GM21529 (cell line): Measurements from ENCODE around the gene DDC.
"Not testable (repeated sequence)": the region's sequence is repeated elsewhere in the genome, so short reads cannot be mapped to it uniquely, and the experiment has no call there.

Experiments
- ATAC-seq: cut with Tn5 transposase; IDR thresholded peaks from one replicate; pipeline ENCODE4 v1.9.1; 2021; ENCODE audit not compliant: unreplicated experiment

Gene DDC

GRCh38 chr7:50590535-50590934 lies 25.3 kb upstream of the DDC start:
- no peak for ATAC-seq

GRCh38 chr7:50589364-50589763 lies 24.2 kb upstream of the DDC start:
- ATAC-seq: no peak

- no peak for ATAC-seq
Observed at GRCh38 chr7:50588937-50589336, 23.7 kb upstream of the DDC start.

GRCh38 chr7:50587737-50588136 lies 22.5 kb upstream of the DDC start:
- ATAC-seq: no peak

DNA sequence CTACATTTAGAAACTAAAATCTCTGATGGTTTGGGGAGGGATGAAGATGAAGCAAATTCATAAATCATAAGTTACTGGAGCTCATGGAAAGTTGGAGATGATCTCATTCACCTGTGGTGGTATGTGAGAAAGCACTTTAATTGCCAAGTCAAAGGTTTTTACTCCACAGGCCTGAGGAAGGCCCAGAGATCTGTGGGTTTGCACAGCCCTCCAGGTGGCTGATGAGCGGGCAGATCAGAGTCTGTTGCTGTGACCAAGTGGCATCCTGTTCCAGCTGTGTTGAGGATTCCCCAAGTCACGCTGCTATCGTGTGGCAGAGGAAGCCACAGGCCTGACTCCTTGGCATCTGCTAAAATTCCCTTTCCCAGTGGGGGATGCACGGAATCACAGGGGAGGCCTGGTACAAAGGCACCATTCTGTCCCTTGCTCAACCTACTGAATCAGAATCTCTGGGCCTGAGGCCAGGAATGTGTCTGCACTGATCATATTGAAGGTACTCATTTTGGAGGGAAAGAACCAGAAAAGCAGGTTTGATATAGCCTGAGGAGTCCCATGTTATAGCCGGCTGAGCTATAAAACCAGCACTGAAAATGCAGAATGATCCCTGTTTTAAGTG lies 19.7 kb upstream of the DDC start:
- ATAC-seq: no peak

DNA sequence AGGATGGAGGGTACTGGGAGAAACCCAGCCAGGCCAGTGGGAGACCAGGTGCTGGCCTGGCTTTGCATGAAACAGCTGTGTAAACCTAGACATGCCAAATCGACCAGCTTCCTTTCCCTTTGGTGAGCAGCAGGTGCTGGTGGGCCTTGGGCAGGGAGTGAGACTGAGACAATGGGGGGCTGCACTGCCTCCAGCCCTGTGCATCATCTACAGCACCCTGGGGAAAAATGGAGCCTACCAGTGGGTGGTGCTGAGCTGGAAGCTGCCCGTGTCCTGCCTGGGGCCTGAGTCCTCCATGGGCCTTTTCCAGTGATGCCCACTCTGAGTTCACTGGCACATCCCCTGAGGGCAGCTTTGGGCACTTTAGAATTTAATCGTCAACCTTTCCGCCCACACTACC lies 19.2 kb upstream of the DDC start:
- no peak for ATAC-seq

DNA sequence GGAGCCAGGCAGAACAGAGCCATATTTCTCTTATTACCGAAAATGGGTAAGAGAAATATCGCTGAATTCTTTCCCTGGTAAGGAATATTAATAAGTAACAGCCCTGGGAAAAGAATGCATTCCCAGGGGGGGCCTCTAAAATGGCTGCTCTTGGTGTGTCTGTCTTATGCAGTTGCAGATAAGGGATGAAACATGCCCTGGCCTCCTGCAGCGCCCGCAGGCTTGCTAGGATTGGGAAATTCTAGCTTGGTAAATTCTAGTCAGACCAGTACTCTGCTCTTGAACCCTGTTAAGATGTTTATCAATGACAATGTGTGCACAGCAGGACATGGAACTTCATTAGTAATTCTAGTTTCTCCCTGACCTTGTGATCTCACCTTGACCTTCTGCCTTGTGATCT lies 18.1 kb upstream of the DDC start:
- ATAC-seq: not testable (repeated sequence)

DNA sequence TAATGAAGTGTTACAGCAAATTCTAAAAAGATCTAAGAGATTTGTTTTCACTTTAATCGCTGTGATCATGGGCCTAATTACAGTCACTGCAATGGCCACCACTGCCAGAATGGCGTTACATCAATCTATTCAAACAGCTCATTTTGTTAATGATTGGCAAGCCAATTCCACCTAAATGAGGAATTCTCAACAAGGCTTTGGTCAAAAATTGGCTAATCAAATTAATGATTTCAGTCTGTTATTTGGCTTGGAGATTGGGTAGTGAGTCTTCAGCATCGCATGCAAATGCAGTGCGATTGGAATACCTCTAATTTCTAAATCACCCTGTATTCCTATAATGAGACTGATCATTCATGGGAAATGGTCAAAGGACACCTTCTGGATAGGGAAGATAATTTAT lies 17.1 kb upstream of the DDC start:
- not testable (repeated sequence) for ATAC-seq

DNA sequence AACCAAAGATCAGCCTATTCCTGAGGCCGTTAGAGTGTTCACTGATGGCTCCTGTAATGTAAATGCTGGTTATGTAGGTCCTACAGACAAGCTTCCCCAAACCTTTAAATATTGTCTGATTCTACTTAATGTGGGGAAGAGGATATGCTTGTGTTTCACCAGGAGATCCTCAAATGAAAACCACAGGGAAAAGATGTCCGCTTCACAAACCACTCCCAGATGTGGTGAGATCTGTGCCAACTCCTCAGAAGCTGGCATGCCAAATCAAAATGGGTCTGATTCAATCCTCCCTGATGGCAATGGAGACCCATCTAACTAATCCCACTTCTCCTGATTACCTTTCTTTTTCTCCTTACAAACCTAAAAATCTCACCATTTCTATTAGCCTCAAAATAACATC lies 15.5 kb upstream of the DDC start:
- ATAC-seq: not testable (repeated sequence)

DNA sequence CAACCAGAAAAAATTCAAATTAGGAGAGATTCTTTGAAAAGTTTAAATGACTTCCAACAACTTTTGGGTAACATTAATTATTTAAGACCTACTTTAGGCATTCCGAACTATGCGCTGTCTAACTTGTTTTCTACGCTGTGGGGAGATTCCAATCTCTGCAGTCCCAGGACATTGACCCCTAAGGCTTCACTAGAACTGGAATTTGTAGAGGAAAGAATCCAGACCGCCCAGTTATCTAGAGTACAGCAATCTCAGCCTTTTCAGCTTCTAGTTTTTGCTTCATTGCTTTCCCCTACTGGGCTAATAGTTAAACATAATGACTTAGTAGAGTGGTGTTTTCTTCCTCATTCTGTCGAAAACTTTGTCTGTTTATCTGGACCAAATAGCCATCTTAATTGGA lies 14.9 kb upstream of the DDC start:
- no peak for ATAC-seq

DNA sequence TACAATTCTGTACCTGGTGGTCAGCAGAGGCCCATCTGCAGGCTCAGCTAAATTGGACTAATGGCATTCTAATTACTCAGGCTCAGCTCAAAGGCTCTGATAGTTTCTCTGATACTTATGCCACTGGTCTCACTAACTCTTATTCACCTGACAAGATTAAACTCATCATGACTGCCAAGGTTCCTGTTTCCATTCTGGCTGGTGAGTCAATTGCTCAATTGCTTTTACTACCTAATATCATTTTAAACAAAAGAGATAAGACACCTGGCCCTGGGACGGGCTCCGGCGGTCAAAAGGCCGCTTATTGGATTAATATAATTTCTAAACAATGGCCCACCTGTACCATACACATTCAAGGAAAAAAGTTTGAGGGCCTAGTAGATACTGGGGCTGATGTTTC lies 12.9 kb upstream of the DDC start:
- ATAC-seq: not testable (repeated sequence)

DNA sequence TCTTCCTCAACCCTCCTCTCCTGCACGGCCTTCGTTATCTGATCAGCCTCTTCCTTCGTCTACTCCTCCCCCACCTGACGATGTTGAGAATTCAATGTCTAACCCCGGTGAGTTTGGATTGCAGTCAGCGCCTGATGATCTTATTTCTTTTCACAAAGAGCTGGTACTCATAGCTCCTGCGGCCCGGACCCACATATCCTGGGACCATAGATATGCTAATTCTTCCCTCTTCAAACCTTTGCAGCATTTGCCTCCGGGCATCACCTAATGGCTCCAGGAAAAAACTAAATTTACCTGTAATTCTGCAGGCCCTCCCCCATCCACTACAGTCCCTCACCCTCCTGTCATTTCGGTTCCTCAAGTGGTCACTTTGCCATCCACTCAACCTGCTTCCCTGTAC lies 12.4 kb upstream of the DDC start:
- ATAC-seq: no peak

- not testable (repeated sequence) for ATAC-seq
Observed at GRCh38 chr7:50576388-50576787, 11.2 kb upstream of the DDC start.

DNA sequence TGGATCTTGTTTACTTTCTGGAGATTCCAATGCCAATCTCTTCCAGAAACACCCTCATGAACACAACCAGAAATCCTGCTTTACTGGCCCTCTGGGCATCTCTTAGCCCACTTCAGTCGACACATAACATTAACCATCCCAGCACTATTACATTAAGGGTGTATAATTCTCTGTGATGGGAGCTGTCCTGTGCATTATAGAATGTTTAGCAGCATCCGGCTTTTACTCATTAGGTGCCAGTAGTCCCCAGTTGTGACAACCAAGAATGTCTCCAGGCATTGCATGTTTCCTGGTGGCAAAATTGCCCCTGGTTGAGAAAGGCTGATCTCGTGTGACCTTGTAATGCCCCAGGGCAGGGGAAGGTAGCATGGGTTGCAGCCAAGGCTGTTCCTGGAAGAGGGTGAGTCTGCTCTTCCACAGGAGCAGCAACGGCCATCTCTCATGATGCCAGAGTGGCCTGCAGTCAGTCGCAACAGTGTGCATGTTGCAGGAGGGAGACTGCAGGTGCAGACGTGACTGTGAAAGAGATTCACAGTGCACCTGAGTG lies 2.6 kb upstream of the DDC start:
- ATAC-seq: no peak

DNA sequence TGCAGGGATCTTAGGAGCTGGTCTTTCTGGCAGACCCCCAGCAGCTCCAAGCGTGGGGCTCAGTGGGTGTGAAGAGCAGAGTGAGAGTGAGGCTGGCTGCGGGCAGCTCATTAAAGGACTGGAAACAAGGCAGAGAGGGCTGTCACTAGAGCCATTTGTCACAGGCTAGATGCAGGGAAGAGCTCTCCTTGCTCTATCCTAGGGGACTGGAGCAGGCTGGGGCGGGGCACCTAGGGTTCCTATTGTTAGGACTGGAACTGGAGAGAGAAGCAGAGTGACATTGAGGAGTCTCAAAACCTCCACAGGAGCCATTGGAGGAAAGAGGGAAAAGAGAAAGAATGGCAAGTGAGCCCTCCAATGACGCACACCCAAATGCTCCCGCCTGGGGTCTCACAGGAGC lies 772 bp upstream of the DDC start:
- no peak for ATAC-seq

- ATAC-seq: no peak
Observed at GRCh38 chr7:50565559-50565916, 333 bp upstream of the DDC start.

GRCh38 chr7:50564171-50564570 lies 1.0 kb downstream of the DDC start:
- ATAC-seq: no peak

GRCh38 chr7:50562136-50562535 lies 3.1 kb downstream of the DDC start:
- ATAC-seq: no peak

DNA sequence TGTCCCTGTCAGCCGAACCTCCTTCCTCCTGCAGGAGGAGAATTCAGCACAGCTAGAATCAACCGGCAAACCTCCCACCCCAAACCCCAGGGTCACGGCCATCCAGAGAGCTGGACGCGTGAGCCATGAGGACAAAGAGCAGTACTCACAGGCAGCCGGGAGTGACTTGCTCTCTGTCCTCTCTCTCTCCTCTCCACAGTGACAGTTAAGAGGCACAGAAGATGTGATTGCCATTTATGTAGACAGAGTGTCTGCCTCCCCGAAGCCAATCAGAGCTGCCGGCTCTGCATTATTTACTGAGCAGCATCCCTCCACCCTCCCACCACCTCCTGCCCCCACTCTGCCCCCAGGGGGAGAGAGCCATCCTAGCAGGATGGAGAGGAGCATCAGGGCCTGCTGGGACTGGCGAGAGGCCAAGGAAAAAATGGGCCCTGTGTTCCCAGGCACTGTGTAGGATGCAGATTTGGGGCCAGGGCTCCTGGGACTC lies 4.3 kb downstream of the DDC start:
- no peak for ATAC-seq

- no peak for ATAC-seq
Observed at GRCh38 chr7:50559881-50560280, 5.3 kb downstream of the DDC start.

- no peak for ATAC-seq
Observed at GRCh38 chr7:50558294-50559053, 6.7 kb downstream of the DDC start.

DNA sequence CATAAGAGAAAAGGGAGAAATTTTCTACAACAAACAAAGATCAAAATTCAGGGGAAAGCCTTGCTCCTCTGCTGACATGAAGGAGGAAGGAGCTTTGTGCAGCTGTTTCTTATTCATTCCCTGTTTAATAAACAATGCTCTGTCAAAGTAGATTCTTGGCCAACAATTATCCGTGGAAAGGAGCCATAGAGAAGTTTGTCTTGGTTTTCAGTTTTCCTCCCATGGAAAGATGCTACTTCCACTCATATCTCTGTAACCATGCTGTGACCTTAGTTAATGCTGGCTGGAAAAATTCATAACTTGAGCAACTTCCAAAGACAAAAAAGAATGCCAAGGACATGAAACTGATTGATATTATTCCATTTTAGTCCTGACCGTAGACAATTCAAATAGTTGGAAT lies 8.1 kb downstream of the DDC start:
- ATAC-seq: no peak
